Nephron (organoid): ENCODE results near the gene PPP1R12A.
A peak's percentile ranks its signal among the peaks of the same experiment; 100 is the strongest.

Experiments
- H3K27ac Mint-ChIP-seq, 3 experiments: 2 replicates each; pipeline ENCODE4 v1.8.0; 2020; ENCODE audit warnings: mixed read lengths in 3 of 3, mild to moderate bottlenecking in 2 of 3, moderate library complexity in 1 of 3
- H3K27me3 Mint-ChIP-seq: 2 replicates; pipeline ENCODE4 v1.8.0; 2021; ENCODE audit warnings: low read depth, mild to moderate bottlenecking, moderate library complexity, mixed read lengths
- H3K36me3 Mint-ChIP-seq: 2 replicates; pipeline ENCODE4 v1.8.0; 2020; ENCODE audit warnings: low read depth, mixed read lengths
- H3K4me1 Mint-ChIP-seq: 2 replicates; pipeline ENCODE4 v1.8.0; 2020; ENCODE audit warnings: mixed read lengths
- H3K4me3 Mint-ChIP-seq, 3 experiments: 2 replicates each; pipeline ENCODE4 v1.8.0; 2020; ENCODE audit warnings: mild to moderate bottlenecking in 3 of 3, mixed read lengths in 3 of 3, moderate library complexity in 2 of 3
- H3K9me3 Mint-ChIP-seq: 2 replicates; pipeline ENCODE4 v1.8.0; 2020; ENCODE audit warnings: mixed read lengths
- TF ChIP-seq, protein P1 (sequence below), 3 experiments: fragments of 200-600 bp; sonication (generic); IDR thresholded peaks; one replicate each; pipeline ENCODE4 v1.5.0; 2021; ENCODE audit warnings: antibody characterized with exemption in 3 of 3; ENCODE audit not compliant: unreplicated experiment in 3 of 3

Gene PPP1R12A

GRCh38 chr12:79857675-79858074, 77.2 kb downstream of the PPP1R12A start:
- TF ChIP-seq, protein P1, sequence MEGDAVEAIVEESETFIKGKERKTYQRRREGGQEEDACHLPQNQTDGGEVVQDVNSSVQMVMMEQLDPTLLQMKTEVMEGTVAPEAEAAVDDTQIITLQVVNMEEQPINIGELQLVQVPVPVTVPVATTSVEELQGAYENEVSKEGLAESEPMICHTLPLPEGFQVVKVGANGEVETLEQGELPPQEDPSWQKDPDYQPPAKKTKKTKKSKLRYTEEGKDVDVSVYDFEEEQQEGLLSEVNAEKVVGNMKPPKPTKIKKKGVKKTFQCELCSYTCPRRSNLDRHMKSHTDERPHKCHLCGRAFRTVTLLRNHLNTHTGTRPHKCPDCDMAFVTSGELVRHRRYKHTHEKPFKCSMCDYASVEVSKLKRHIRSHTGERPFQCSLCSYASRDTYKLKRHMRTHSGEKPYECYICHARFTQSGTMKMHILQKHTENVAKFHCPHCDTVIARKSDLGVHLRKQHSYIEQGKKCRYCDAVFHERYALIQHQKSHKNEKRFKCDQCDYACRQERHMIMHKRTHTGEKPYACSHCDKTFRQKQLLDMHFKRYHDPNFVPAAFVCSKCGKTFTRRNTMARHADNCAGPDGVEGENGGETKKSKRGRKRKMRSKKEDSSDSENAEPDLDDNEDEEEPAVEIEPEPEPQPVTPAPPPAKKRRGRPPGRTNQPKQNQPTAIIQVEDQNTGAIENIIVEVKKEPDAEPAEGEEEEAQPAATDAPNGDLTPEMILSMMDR (IDR thresholded peaks at IDR 0.05; ENCODE audit: unreplicated experiment in 3 of 3), result no peak
- no peak overlapping the region for H3K27ac Mint-ChIP-seq
- H3K9me3 Mint-ChIP-seq, result peaks cover 15% of the 10 kb centered on the region
- H3K36me3 Mint-ChIP-seq, result peaks cover 73% of the 10 kb centered on the region
- H3K27me3 Mint-ChIP-seq, result no peaks in the 10 kb centered on the region
- H3K4me1 Mint-ChIP-seq, result no peaks in the 10 kb centered on the region
- no peak overlapping the region for H3K4me3 Mint-ChIP-seq

DNA sequence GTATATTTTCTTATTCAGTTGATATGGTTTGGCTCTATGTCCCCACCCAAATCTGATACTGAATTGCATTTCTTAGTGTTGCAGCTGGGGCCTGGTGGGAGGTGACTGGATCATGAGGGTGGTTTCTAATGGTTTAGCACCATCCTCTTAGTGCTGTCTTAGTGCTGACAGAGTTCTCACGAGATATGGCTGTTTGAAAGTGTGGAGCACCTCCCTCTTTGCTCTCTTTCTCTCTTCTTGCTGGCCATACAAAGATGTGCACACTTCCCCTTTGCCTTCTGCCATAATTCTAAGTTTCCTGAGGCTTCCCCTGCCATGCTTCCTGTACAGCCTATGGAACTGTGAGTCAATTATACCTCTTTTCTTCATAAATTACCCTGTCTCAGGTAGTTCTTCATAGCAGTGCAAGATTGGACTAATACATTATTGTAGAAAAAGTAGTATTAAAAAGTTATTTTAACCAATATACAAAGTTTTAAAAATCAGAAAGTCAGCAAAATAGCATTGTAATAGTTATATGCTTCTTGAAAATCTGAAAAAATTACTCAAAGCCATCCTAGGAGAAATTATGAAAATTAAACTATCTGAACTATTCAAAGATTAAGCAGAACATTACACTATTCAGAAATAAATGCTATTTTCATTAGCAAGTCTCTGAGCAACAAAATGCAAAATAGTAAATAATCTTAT, 84.1 kb downstream of the PPP1R12A start:
- Mint-ChIP-seq H3K36me3 (peaks cover 43% of the 10 kb centered on the region), H3K9me3 (peaks cover 16% of the 10 kb centered on the region), H3K4me1 (peaks cover 10% of the 10 kb centered on the region), H3K4me3 (no peak overlapping the region), H3K27ac (no peak overlapping the region), H3K27me3 (no peaks in the 10 kb centered on the region)
- TF ChIP-seq, protein P1 (IDR thresholded peaks at IDR 0.05; ENCODE audit: unreplicated experiment in 3 of 3), result no peak

- H3K4me1 Mint-ChIP-seq, result peaks cover 10% of the 10 kb centered on the region
- H3K9me3 Mint-ChIP-seq, result peaks cover 15% of the 10 kb centered on the region
- H3K36me3 Mint-ChIP-seq, result peaks cover 45% of the 10 kb centered on the region
- TF ChIP-seq, protein P1 (IDR thresholded peaks at IDR 0.05; ENCODE audit: unreplicated experiment in 3 of 3), result no peak
- peak overlapping the region; percentile 42 to 75 (median 46) for H3K27ac Mint-ChIP-seq
- no peaks in the 10 kb centered on the region for H3K27me3 Mint-ChIP-seq
- no peak overlapping the region for H3K4me3 Mint-ChIP-seq
Observed at GRCh38 chr12:79848339-79848738, 86.6 kb downstream of the PPP1R12A start.

DNA sequence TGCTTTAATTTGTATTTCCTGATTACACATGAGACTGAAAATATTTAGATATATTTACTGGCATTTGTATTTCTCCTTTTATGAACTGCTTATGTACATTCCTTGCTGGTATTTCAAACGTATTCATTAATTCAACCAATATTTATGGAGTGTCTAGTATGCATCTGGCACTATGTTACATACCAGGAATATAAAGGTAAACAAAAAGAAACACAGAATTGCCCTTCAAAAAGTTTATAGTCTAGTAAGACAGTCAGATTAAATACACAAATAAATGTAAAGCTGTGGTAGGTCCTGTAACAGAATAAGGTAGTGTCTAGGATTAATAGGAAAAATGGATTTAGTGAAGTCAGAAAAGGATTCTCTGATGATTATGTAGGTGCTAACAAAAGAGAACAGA, 87.5 kb downstream of the PPP1R12A start:
- Mint-ChIP-seq H3K27me3 (no peaks in the 10 kb centered on the region), H3K4me1 (peaks cover 10% of the 10 kb centered on the region), H3K9me3 (peaks cover 9% of the 10 kb centered on the region), H3K27ac (peak overlapping the region in 1 of 3 experiments; percentile 75), H3K36me3 (peaks cover 43% of the 10 kb centered on the region), H3K4me3 (no peak overlapping the region)
- TF ChIP-seq, protein P1 (IDR thresholded peaks at IDR 0.05; ENCODE audit: unreplicated experiment in 3 of 3), result no peak

DNA sequence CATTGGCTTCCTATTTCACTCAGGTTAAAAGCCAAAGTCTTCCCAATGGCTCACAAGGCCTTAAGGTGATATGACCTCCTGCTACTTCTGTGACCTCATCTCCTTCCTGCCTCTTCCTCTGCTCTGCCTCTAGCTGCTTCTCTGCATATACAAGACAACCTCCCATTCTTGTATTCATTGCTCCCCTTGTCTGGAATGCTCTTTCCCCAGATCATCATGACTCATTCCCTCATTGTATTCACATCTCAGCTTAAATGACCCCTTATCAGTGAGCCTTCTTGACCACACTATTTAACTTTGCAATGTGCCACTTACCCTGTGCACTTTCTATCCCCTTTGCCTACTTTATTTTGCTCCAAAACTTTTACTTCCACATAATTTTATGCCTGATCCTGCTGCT, 90.2 kb downstream of the PPP1R12A start:
- H3K36me3 Mint-ChIP-seq, result peaks cover 54% of the 10 kb centered on the region
- peaks cover 10% of the 10 kb centered on the region for H3K4me1 Mint-ChIP-seq
- no peak overlapping the region for H3K27ac Mint-ChIP-seq
- H3K27me3 Mint-ChIP-seq, result no peaks in the 10 kb centered on the region
- no peak overlapping the region for H3K4me3 Mint-ChIP-seq
- peaks cover 10% of the 10 kb centered on the region for H3K9me3 Mint-ChIP-seq
- TF ChIP-seq, protein P1 (IDR thresholded peaks at IDR 0.05; ENCODE audit: unreplicated experiment in 3 of 3), result no peak

DNA sequence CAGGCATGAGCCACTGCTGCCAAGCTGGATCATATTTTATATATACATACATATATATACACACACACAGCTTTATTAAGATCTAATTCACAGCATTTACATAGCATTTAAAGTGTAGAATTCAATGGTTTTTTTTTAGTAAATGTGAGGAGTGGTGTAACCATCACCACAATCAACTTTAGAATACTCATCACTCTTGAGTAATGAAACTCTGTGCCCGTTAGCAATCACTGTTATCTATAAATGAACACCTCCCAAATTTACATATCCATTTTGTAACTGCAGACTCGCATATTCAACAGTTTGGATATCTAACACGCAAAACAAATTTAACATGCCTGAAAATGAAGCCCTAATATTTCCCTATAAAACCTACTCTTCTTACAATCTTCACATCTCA, 90.9 kb downstream of the PPP1R12A start:
- Mint-ChIP-seq H3K9me3 (peaks cover 17% of the 10 kb centered on the region), H3K4me3 (no peak overlapping the region), H3K4me1 (peaks cover 10% of the 10 kb centered on the region), H3K27ac (no peak overlapping the region), H3K36me3 (peaks cover 61% of the 10 kb centered on the region), H3K27me3 (no peaks in the 10 kb centered on the region)
- TF ChIP-seq, protein P1 (IDR thresholded peaks at IDR 0.05; ENCODE audit: unreplicated experiment in 3 of 3), result no peak
